ENCODE measurements around the gene PPP1R13B.

The PPP1R13B gene

DNA sequence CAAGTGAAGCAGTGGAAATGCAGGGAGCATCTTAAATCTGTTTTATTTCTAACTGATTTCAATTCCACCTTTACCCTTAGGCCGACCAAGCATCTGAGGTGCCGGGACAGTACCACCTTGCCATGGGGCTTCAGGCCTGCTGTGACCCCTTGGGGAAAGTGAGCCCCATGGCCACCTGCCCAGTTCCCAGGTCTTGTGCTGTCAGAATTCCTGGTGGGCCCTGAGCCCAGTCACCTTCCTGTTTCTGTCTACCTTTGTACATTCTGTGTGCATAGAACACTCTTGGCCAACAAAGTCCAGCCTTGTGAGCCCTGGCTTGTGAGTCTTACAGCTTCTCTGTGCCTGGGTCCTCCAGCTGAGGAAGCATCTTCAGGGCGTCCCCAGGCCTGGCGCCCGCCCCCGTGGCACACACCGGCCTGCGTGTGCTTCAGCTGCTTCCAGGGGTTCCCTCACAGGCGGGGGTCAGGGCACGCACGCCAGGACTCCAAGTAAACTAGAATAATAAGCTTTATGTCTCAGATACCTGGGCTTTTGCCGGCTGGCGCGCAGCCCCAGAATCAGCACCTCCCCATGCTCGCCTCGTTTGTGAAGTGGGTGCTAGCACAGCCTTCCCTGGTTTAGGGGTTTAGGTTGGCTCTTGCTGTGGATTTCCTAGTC, 121.5 kb downstream of the PPP1R13B start:
- no peak for DNase-seq

GRCh38 chr14:103725001-103725682, 122.2 kb downstream of the PPP1R13B start:
- DNase-seq = no peak

DNA sequence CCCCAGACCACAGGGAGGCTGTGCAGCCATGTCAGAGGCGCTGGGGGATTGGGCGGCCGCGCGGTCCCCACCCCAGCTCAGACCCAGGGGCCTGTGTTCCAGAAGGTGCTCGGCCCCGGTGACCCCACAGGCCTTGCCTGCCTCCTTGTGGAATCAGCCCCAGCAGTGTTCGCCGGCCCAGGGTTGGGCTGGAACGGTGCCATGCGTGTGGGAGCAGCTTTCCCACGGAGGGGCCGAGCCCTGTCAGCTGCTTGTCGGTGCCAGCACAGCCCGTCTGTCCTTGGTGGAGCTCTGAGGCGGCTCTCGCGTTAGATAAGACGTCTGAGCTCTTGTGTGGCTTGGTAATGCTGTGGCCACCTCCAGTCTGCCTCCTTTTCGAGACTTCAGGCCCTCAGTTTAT, 123.3 kb downstream of the PPP1R13B start:
- DNase-seq = no peak

DNA sequence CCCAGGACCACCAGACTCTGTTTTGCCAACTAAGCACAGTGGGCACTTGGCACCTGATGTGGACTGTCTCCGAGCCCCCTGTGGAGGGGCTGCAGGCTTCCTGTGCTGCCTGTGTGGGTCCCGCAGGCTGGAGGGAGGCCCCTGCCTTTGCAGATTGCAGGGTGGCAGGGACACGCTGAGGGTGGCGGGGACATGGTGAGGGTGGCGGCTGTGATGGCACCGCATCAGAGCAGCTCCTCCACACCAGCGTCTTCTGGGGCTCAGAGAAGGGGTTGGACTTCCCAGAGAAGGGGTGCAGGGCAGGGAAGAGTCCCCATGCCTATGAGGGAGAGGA, 123.7 kb downstream of the PPP1R13B start:
- DNase-seq = no peak

- no peak for DNase-seq
These were observed 125.8 kb downstream of the PPP1R13B start for GRCh38 chr14:103721334-103722120.

- no peak for DNase-seq
These were observed 127.6 kb downstream of the PPP1R13B start for GRCh38 chr14:103719751-103720150.

DNA sequence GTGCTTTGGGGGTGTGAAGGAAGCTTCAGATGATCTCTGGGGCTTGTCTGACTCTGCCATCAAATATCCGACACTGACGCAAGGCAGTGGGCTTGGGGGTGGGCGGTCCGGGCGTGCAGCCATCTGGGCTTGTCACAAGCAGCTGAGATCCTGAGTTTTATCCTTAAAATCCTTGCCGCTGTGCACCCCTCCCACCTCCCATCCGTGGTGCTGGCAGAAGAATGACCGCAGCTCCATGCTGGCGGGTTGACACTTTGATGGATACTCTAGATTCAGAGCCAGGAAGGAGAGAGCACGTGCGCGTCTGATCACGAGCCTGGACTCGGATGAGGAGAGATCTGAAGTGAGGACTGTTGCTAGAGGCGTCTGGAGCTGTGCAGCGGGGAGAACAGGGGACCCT, 128.8 kb downstream of the PPP1R13B start:
- no peak for DNase-seq

DNA sequence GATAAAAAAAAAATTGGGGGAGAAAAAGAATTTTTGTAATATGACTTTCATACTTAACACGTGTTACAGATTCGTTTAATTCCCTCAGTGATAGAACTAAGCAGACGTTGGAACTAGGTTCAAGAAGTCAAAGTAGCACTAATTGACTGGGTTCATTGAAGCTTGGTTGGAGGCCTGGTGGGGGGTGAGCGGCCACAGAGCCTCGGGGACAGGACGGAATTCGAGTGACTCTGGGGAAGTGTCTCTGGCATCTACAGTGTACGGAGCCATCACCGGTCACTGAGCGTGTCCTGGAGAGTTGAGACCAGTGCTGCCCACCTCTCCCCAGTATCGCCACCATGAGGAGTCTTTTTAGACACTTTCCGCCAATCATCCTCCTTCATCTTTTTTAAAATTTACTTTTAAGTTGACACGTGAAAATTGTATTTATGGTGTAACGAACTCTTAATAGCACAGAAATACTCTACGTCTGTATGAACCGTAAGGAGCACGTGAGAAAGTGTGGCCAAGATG, 130.4 kb downstream of the PPP1R13B start:
- no peak for DNase-seq

DNA sequence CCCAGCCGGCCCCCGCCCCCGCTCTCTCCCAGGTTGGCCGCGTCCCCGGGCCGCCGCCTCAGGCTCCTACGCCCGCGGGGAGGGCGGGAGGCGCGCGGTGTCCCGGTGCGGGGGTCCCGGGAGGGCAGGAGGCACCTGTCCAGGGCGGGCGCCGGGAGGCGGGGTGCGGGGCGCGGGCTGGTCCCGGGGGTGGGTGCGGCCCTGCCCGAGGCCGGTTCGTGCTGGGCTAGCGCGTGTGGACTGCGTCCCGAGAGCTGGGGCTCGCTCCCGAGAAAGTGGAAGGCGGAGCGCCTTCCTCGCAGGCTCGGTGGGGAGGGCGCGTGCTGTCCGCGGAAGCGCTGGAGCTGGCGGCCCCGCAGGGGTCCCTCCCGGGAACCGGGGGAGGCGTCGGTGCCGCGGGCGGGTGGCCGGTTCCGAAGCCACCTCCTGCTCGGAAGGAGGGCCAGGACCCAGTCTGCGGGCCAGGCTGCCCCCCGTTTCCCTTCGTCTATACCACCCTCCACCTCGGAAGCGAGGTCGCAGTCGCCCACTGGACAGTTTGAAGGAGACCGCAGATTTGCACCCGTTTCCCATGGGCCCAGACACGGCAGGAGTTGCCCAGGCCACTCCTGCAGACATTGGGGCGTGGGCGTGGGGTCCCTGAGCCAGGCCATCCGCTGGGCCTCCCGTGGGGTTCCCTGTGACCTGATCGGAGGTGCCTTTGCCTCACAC, 131.1 kb downstream of the PPP1R13B start:
- DNase-seq = peak; percentile 34

DNA sequence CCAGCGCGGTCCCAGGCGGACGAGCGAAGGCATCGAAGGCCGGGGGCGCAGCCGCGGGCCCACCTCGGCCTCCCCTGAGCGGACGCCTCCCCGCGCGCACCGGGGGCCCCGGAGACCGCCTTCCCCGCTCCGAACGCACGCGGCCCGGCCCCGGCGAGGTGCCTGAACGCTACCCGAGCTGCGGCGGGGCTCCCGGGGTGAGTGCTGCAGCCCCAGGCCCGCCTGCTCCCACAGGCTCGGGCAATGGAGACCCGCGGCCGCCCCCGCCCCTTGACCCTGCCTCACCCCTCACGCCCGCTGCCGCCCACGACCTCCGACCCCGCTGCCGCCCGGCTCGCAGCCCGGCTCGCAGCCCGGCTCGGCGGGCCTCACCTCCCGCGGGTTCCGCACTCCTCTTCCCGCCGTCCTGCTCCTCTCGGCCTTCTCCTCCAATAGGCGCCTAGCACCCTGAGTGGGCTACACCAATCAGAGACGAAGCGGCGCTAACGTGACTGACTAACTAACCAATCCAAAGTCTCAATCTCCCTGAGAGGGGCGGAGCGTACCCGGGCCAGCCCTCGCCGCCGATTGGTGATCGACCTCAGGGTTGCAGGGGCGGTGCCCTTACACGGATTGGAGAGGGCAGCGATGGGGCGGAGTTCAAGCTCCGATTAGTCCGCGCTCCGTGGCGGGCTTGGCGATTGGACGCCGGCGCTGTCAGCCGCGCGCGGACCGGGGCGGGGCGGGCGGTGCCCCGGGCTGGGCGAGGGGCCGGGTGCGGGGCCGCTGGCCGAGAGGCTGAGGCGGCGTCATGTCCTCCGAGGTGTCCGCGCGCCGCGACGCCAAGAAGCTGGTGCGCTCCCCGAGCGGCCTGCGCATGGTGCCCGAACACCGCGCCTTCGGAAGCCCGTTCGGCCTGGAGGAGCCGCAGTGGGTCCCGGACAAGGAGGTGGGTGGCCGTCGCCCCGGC, 132.0 kb downstream of the PPP1R13B start, which contains the start of the genes XRCC3 and ZFYVE21:
TSS of gene XRCC3 (minus strand) at position 400 of the 949 bp plus-strand sequence. CDS start 4,364 bp downstream, outside the sequence.
TSS of gene ZFYVE21 (plus strand) at position 759 of the 949 bp plus-strand sequence. CDS start at position 791, 32 bp downstream.
- DNase-seq = peak; percentile 100

DNA sequence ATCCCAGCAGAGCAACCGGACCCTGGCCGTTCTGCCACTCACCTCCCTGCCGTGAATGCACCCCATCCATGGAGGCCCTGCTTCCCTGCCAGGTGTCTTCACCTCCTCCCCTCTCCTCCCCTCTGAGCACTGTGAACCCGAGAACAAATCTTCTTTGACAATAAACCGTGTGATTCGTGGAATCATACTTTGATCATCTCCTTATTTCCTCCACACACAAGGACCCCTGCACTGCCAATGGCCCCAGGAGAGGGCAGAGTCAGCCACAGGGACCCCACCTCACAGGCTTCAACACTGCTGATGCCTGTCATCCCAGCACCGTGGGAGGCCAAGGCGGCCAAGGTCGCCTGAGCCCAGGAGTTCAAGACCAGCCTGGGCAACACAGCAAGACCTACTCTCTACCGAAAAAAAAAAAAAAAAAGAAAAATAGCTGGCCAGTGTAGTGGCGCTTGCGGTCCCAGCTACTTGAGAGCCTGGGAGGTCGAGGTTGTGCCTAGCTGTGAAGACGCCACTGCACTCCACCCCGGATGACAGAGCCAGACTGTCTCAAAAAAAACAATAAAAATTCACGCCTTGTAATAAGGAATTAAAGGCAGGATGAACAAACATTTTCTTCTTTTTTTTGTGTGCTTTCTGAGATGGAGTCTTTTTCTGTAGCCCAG, 133.2 kb downstream of the PPP1R13B start:
- DNase-seq = no peak

DNA sequence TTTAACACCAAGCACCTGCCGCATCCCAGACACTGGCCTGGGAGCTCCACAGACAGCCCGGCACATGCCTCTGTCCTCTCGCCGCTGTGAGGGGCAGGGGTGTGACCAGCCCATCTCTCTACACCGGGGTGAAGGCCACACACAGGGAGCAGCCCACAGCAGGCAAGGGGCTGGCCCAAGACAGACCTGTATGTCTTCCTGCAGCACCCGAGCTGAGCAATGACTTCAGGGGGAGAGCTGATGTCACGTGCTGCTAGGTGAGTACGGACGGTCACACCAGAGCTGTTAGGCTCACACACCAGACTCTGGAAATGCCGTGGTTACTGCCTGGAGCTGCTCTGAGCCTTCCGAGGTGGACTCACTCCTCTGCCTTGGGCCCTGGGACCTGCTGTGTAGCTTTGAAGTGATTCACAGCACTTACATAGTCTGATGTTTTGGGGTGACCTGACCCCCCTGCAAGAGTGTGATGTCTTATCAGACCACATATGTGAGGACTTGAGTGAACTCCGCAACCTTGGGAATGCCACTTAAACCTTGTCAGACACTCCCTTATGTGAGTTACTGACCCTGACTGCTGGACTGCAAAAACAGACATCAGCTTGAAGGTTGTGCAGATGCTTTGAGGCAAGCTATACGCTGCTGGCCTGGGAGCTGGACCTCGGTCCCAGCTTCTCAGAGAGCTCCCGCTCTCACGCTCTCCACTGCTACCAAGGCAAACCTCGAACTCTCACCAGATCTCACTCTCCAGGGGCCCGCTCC, 133.9 kb downstream of the PPP1R13B start:
- no peak for DNase-seq

- DNase-seq = no peak
These were observed 134.6 kb downstream of the PPP1R13B start for GRCh38 chr14:103712633-103713247.

GRCh38 chr14:103711516-103712431, 135.6 kb downstream of the PPP1R13B start:
- DNase-seq = no peak

DNA sequence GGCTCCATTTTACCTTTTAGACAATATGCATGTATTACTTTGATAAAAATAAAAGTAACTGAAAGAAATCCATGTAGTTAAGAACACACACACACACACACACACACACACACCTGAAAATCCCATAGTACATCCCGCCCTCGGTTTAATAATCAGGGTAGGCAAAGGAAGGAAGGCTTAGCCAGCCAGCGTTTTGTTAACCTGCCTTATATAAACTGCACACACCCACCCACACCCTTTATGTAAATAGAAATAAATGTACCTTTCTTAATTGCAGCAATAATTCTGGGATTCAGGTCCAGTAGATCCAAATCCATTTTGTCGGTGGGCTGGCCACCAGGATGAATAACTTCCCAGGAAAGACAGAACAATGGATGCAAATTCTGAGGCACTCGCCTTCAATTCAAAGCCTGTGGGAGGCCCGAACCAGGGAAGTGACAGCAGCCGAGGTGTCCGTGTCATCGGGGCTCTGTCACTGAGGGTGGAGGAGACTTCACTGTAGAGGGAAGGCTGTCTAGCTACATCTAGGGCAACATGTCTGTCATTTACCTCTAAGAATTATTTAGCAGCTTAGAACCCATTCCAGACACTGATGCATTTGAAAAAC, 136.5 kb downstream of the PPP1R13B start:
- DNase-seq = no peak

DNA sequence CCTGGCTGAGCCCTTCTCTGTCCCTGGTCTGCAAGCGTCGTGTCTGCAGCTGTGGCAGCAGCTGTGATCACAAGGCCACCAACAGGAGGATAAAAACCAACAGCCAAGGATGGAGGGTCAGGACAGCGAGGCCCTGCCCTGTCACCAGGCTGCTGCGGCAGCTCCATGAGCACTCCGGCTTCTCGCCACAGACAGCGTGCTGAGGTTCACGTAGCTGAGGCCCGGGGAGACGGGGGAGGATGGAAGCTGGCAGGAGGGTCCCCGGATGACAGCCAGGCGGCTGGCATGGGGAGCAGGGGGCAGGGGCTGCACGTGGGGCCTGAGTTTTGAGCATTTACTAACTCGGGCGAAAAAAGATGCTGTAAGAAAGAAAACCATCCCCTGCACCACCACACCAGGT, 137.6 kb downstream of the PPP1R13B start:
- DNase-seq = no peak

- DNase-seq = no peak
These were observed 138.6 kb downstream of the PPP1R13B start for GRCh38 chr14:103708750-103709187.

Data from EL (cell line).